ENCODE measurements around the gene FAM174C.

Gene FAM174C

DNA sequence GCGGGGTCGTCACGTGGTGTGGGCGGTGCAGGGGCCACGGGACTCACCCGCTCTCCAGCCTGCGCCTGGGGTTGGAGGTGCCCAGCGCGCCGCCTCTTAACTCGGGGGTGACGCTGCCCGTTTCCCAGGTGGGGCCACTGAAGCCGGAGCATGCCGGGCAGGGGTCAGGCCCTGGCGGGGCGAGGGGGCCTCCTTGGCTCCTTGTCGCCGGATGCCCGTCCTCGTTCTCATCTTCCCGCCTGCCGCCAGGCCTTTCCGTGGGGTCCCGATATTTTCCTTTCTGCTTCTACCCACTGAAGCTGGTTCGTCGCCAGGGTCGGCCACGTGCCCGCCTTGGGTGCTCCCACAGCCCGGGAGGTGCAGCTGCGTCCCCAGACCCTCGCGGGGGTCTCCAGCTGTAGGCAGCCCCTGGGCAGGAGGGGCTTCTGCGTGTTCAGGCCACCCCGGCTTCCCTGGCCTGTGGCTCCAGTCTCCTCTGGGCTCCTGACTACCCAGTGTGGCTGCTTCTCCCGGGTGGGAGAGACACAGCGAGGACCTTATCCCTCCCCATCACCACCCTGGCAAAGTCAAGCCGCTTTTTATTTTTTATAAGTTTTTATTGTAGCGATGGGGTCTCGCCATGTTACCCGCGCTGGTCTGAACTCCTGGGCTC lies 772 bp downstream of the FAM174C start:
- DNase-seq = no peak

GRCh38 chr19:1276628-1277022 lies 1.3 kb downstream of the FAM174C start:
- peak; percentile 42 for DNase-seq

GRCh38 chr19:1277061-1277460 lies 1.7 kb downstream of the FAM174C start:
- DNase-seq = no peak

DNA sequence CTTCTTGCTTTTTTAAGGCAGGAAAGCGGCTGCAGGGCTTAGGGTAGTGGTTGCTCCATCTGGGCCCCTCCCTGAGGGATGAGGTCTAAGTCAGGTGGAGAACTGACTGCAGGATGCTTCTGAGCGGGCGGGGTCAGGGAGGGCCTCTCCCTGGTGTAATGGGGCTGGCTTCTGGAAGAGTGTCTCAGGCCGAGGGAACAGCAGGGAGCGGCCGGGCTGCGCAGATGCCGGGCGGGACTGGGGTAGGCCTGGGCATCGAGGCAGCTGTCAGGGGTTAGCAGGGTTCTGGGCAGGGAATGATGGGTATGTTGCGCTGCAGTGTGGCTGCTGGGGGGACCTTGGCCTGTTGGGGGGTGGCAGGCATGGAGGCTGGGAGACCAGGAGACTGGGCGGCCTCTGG lies 2.7 kb downstream of the FAM174C start:
- DNase-seq = no peak

- DNase-seq = no peak
Observed at GRCh38 chr19:1278713-1279660, 3.7 kb downstream of the FAM174C start.

GRCh38 chr19:1279782-1280341 lies 4.5 kb downstream of the FAM174C start:
- DNase-seq = peak; percentile 81

GRCh38 chr19:1280636-1281568 lies 5.6 kb downstream of the FAM174C start:
- DNase-seq = no peak

GRCh38 chr19:1281569-1282287 lies 6.4 kb downstream of the FAM174C start:
- no peak for DNase-seq

DNA sequence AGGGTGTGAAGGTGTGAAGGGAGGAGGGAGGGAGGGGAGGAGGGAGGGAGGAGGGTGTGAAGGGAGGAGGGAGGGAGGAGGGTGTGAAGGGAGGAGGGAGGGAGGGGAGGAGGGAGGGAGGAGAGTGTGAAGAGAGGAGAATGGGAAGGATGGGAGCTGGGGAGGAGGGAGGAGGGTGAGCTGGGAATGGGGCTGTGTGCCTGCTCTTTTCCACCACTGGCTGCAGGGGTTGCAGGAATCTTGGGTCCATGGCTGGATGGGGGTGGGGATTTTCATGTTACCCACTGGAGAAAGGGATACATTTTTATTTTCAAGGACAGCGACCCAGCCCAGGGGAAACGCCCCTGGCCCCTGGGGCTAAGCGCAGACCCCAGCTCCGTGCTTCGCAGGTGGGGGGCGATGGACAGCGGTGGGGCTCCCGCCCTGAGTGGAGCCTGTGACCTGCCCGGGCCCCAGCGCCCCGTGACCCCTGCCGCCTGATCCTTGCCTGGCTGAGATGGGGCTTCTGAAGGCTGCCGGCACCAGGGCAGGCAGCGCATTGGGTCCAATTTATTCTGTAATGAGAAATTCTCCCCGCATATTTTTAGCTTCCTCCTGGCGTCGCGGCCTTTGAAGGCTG lies 7.4 kb downstream of the FAM174C start:
- no peak for DNase-seq

GRCh38 chr19:1283207-1283916 lies 8.0 kb downstream of the FAM174C start:
- no peak for DNase-seq

- DNase-seq = no peak
Observed at GRCh38 chr19:1283917-1284292, 8.6 kb downstream of the FAM174C start.

- DNase-seq = no peak
Observed at GRCh38 chr19:1284293-1284978, 9.1 kb downstream of the FAM174C start.

- DNase-seq = no peak
Observed at GRCh38 chr19:1284979-1285736, 9.8 kb downstream of the FAM174C start.

- no peak for DNase-seq
Observed at GRCh38 chr19:1285737-1286360, 10.5 kb downstream of the FAM174C start, which contains the start of gene EFNA2. TSS of gene EFNA2 (plus strand) at chr19:1285873. CDS start at chr19:1286169, 296 bp downstream.

- DNase-seq = no peak
Observed at GRCh38 chr19:1286487-1287353, 11.4 kb downstream of the FAM174C start.

GRCh38 chr19:1287354-1288225 lies 12.3 kb downstream of the FAM174C start:
- no peak for DNase-seq

- DNase-seq = no peak
Observed at GRCh38 chr19:1288226-1288612, 12.9 kb downstream of the FAM174C start.
